ENCODE data around the gene RALGAPA2.

DNA sequence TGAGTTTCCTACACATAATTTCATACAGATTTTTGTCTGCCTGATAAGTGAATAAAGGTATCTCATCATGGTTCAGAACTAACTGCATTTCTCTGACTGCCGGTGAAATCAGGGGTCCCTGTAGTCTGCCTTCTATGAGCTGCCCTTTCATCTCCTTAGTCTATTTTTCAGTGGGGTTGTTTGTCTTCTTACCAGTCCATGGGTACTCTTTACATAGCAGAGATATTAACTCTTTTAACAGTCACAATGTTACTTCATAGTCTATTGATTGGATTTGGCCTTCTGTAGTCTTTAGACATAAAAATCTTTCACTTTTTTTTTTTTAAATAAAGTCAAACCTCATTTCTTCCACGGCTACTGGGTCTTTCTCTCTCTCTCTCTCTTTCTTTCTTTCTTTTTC is 79.8 kb downstream of the RALGAPA2 start:
- no peak for TF ChIP-seq POLR2A (IDR thresholded peaks at IDR 0.05; ENCODE audit: extremely low read depth, insufficient read length)
- TF ChIP-seq, protein P1, sequence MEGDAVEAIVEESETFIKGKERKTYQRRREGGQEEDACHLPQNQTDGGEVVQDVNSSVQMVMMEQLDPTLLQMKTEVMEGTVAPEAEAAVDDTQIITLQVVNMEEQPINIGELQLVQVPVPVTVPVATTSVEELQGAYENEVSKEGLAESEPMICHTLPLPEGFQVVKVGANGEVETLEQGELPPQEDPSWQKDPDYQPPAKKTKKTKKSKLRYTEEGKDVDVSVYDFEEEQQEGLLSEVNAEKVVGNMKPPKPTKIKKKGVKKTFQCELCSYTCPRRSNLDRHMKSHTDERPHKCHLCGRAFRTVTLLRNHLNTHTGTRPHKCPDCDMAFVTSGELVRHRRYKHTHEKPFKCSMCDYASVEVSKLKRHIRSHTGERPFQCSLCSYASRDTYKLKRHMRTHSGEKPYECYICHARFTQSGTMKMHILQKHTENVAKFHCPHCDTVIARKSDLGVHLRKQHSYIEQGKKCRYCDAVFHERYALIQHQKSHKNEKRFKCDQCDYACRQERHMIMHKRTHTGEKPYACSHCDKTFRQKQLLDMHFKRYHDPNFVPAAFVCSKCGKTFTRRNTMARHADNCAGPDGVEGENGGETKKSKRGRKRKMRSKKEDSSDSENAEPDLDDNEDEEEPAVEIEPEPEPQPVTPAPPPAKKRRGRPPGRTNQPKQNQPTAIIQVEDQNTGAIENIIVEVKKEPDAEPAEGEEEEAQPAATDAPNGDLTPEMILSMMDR (IDR thresholded peaks at IDR 0.05; ENCODE audit: low read depth, low read length), result no peak
